HCT116 (cell line): ENCODE data around the gene FOXJ1. TPM values are rescaled to one million over a fixed set of nuclear protein-coding genes. Genes with fewer than 3 reads are reported as not detected.

ENCODE experiments used
- ATAC-seq: fragments of 200-7000 bp; cut with Tn5 transposase; 2 replicates; pipeline ENCODE4 v1.9.1; 2020; ENCODE audit warnings: mild to moderate bottlenecking, moderate library complexity
- BruUV-seq: library from RNA; stranded (reverse); fragments of 400-500 nt; replicated peaks from 2 replicates; lab custom pipeline; 2021; lab: Mats Ljungman, UMichigan
- CTCF ChIA-PET: fragments of 300-600 bp; sonication (Branson Sonifier 250); formaldehyde crosslinking; loops from one replicate; lab custom pipeline; 2021; ENCODE audit warnings: antibody characterized with exemption; lab: Charles Lee
- POLR2A ChIA-PET: fragments of 300-600, 350-600 bp; sonication (Branson Sonifier 250); formaldehyde crosslinking; loops from one replicate; lab custom pipeline; 2021; ENCODE audit warnings: antibody characterized with exemption; lab: Charles Lee
- RAD21 ChIA-PET, 2 experiments: fragments of 300-600 bp; sonication (Branson Sonifier 250); formaldehyde crosslinking; loops; one replicate each; lab custom pipeline; 2023; ENCODE audit warnings: low total read pairs in 2 of 2; ENCODE audit not compliant: uncharacterized antibody in 2 of 2, unreplicated experiment in 2 of 2, low non-redundant PET in 1 of 2; lab: Charles Lee
- DNase-seq: peaks from one replicate; pipeline ENCODE4 v3.0.0-alpha.2; 2010; ENCODE audit warnings: low read depth, low spot score
- H2AFZ ChIP-seq: fragments of 200-600 bp; shearing (Covaris generic), sonication (generic); 2 replicates; pipeline ENCODE4 v1.6.1; 2017; ENCODE audit warnings: low read depth, mixed run types, mixed read lengths, antibody characterized with exemption, low read length; ENCODE audit not compliant: poor library complexity, severe bottlenecking
- H3K27ac ChIP-seq: 2 replicates; pipeline ENCODE4 v1.5.1; 2012; ENCODE audit warnings: low read depth, low read length
- H3K27me3 ChIP-seq: fragments of 200-600 bp; sonication (generic); 2 replicates; pipeline ENCODE4 v1.6.1; 2016; ENCODE audit warnings: mixed run types, low read length, mixed read lengths; ENCODE audit not compliant: insufficient read depth
- H3K36me3 ChIP-seq, 2 experiments: fragments of 200-500 bp in 1 of 2; fragments of 200-600 bp in 1 of 2; sonication (Bioruptor generic) in 1 of 2; sonication (generic) in 1 of 2; 2 replicates each; pipeline versions ENCODE4 v1.5.1 to v1.6.1; 2014 to 2016; ENCODE audit warnings: low read length in 2 of 2, inconsistent platforms in 1 of 2, mixed read lengths in 1 of 2, mixed run types in 1 of 2; ENCODE audit not compliant: insufficient read depth in 2 of 2, control insufficient read depth in 1 of 2
- H3K4me1 ChIP-seq, 2 experiments: fragments of 200-600 bp in 1 of 2; sonication (generic) in 1 of 2; 2 replicates each; pipeline versions ENCODE4 v1.5.1 to v1.6.1; 2012 to 2017; ENCODE audit warnings: low read length in 2 of 2, inconsistent platforms in 1 of 2, mild to moderate bottlenecking in 1 of 2, mixed read lengths in 1 of 2, mixed run types in 1 of 2, moderate library complexity in 1 of 2; ENCODE audit not compliant: insufficient read depth in 2 of 2, control insufficient read depth in 1 of 2
- H3K4me2 ChIP-seq: fragments of 200-600 bp; sonication (generic); 2 replicates; pipeline ENCODE4 v1.6.1; 2017; ENCODE audit warnings: mixed run types, low read length, mixed read lengths
- H3K4me3 ChIP-seq, 2 experiments: fragments of 200-600 bp in 1 of 2; sonication (generic) in 1 of 2; replicated peaks in 1 of 2; 2 replicates each; pipeline ENCODE4 v1.5.1; 2011 to 2016; ENCODE audit warnings: low read length in 2 of 2, control low read depth in 1 of 2, low read depth in 1 of 2, mild to moderate bottlenecking in 1 of 2, mixed read lengths in 1 of 2, mixed run types in 1 of 2
- H3K79me2 ChIP-seq: fragments of 200-600 bp; sonication (generic); 2 replicates; pipeline ENCODE4 v1.6.1; 2017; ENCODE audit warnings: mild to moderate bottlenecking, mixed run types, low read length, moderate library complexity, mixed read lengths; ENCODE audit not compliant: insufficient read depth
- H3K9ac ChIP-seq: fragments of 200-600 bp; sonication (generic); 2 replicates; pipeline ENCODE4 v1.6.1; 2016; ENCODE audit warnings: low read length, mixed read lengths
- H3K9me2 ChIP-seq: fragments of 200-600 bp; sonication (generic), shearing (Covaris generic); 2 replicates; pipeline ENCODE4 v1.6.1; 2017; ENCODE audit warnings: mixed run types, mild to moderate bottlenecking, moderate library complexity; ENCODE audit not compliant: insufficient read depth
- H3K9me3 ChIP-seq, 2 experiments: fragments of 200-500 bp in 1 of 2; fragments of 200-600 bp in 1 of 2; sonication (Bioruptor generic) in 1 of 2; sonication (generic) in 1 of 2; 2 replicates each; pipeline ENCODE4 v1.6.1; 2014 to 2017; ENCODE audit warnings: low read length in 2 of 2, mixed read lengths in 2 of 2, inconsistent platforms in 1 of 2, low read depth in 1 of 2, mild to moderate bottlenecking in 1 of 2, mixed run types in 1 of 2, moderate library complexity in 1 of 2; ENCODE audit not compliant: control insufficient read depth in 1 of 2, insufficient read depth in 1 of 2
- H4K20me1 ChIP-seq: fragments of 200-600 bp; sonication (generic), shearing (Covaris generic); 2 replicates; pipeline ENCODE4 v1.6.1; 2017; ENCODE audit warnings: mixed run types, mild to moderate bottlenecking, moderate library complexity; ENCODE audit not compliant: insufficient read depth
- ATF3 ChIP-seq: IDR thresholded peaks from 2 replicates; pipeline ENCODE4 v1.6.1; 2012
- EGR1 ChIP-seq: IDR thresholded peaks from 2 replicates; pipeline ENCODE4 v1.6.1; 2012; ENCODE audit warnings: low read depth
- EZH2 ChIP-seq: fragments of 200-600 bp; sonication (generic); IDR thresholded peaks from 2 replicates; pipeline ENCODE4 v1.6.1; 2017; ENCODE audit warnings: antibody characterized with exemption, mixed run types
- EZH2phosphoT487 ChIP-seq: fragments of 200-600 bp; IDR thresholded peaks from 2 replicates; pipeline ENCODE4 v1.6.1; 2018; ENCODE audit warnings: antibody characterized with exemption, borderline replicate concordance
- JUND ChIP-seq: IDR thresholded peaks from 2 replicates; pipeline ENCODE4 v1.6.1; 2012
- POLR2AphosphoS5 ChIP-seq: IDR thresholded peaks from 2 replicates; pipeline ENCODE4 v1.6.1; 2011; ENCODE audit warnings: mild to moderate bottlenecking, low read depth, low read length, moderate library complexity
- SIN3A ChIP-seq: IDR thresholded peaks from 2 replicates; pipeline ENCODE4 v1.6.1; 2012; ENCODE audit warnings: low read depth
- SP1 ChIP-seq: IDR thresholded peaks from 2 replicates; pipeline ENCODE4 v1.6.1; 2012; ENCODE audit warnings: low read depth
- SRF ChIP-seq: IDR thresholded peaks from 2 replicates; pipeline ENCODE4 v1.6.1; 2012; ENCODE audit warnings: low read depth
- TCF7L2 ChIP-seq: IDR thresholded peaks from 2 replicates; pipeline ENCODE4 v1.7.0; 2011; ENCODE audit warnings: borderline replicate concordance, inconsistent platforms; ENCODE audit not compliant: insufficient read depth, insufficient read length; ENCODE audit errors: extremely low read depth
- YY1 ChIP-seq: IDR thresholded peaks from 2 replicates; pipeline ENCODE4 v1.6.1; 2011; ENCODE audit warnings: low read length, low read depth, moderate library complexity, mild to moderate bottlenecking; ENCODE audit not compliant: insufficient replicate concordance; ENCODE audit errors: extremely low read depth
- ZBTB33 ChIP-seq: IDR thresholded peaks from 2 replicates; pipeline ENCODE4 v1.6.1; 2011; ENCODE audit warnings: mild to moderate bottlenecking, low read length, moderate library complexity; ENCODE audit not compliant: insufficient replicate concordance; ENCODE audit errors: extremely low read depth
- ZFX ChIP-seq: fragments of 450-650 bp; IDR thresholded peaks from 2 replicates; pipeline ENCODE4 v1.6.1; 2017
- ZNF274 ChIP-seq: fragments of 200-500 bp; sonication (Bioruptor generic); IDR thresholded peaks from 2 replicates; pipeline ENCODE4 v1.6.1; 2014; ENCODE audit warnings: mild to moderate bottlenecking, low read depth, low read length, inconsistent platforms
- intact Hi-C: fragments of 100-400 bp; cut with micrococcal nuclease; formaldehyde crosslinking; loops from 2 replicates; pipeline ENCODE4 v1.10.0; 2022
- total RNA-seq: library from RNA; stranded (reverse); gene quantifications from one replicate; pipeline ENCODE4 v1.2.1, GENCODE V29; 2021; ENCODE audit not compliant: unreplicated experiment

Gene FOXJ1
- total RNA-seq, 1 experiment from 2014 or later = 0.61 TPM

GRCh38 chr17:76166168-76166567 lies 25.1 kb upstream of the FOXJ1 start:
- Histone ChIP-seq H3K36me3 (no peaks in the 10 kb centered on the region), H2AFZ (no peak overlapping the region), H3K4me2 (no peak overlapping the region), H3K27ac (no peak overlapping the region), H3K27me3 (no peaks in the 10 kb centered on the region), H3K4me3 (no peak overlapping the region), H3K4me1 (no peaks in the 10 kb centered on the region), H3K9ac (no peak overlapping the region), H3K9me3 (no peaks in the 10 kb centered on the region), H4K20me1 (no peaks in the 10 kb centered on the region), H3K9me2 (no peaks in the 10 kb centered on the region), H3K79me2 (no peaks in the 10 kb centered on the region)
- POLR2A ChIA-PET = no interaction called here
- TF ChIP-seq ZFX = no peak
- TF ChIP-seq EZH2phosphoT487 = no peak
- TF ChIP-seq SRF = no peak
- no peak for TF ChIP-seq ZNF274
- RAD21 ChIA-PET = no interaction called here
- CTCF ChIA-PET = interaction anchor here (1.1 to 1.9 kb wide), 2 partner anchors 15 to 113 kb away, joined by 3 to 7 read pairs; no protein-coding TSS in a partner anchor
- intact Hi-C loops = no loop called here
- DNase-seq (no peak), ATAC-seq (no peak)
- BruUV-seq = no TSS peak

GRCh38 chr17:76164331-76164730 lies 23.3 kb upstream of the FOXJ1 start:
- POLR2A ChIA-PET = no interaction called here
- DNase-seq (no peak), ATAC-seq (no peak)
- BruUV-seq = no TSS peak
- intact Hi-C loops = no loop called here
- Histone ChIP-seq H3K36me3 (no peaks in the 10 kb centered on the region), H4K20me1 (no peaks in the 10 kb centered on the region), H3K79me2 (no peaks in the 10 kb centered on the region), H3K9ac (no peak overlapping the region), H3K9me2 (no peaks in the 10 kb centered on the region), H2AFZ (no peak overlapping the region), H3K9me3 (no peaks in the 10 kb centered on the region), H3K4me3 (no peak overlapping the region), H3K4me2 (no peak overlapping the region), H3K27ac (no peak overlapping the region), H3K4me1 (no peaks in the 10 kb centered on the region), H3K27me3 (no peaks in the 10 kb centered on the region)
- RAD21 ChIA-PET = no interaction called here
- CTCF ChIA-PET = no interaction called here
- TF ChIP-seq TCF7L2 = no peak
- TF ChIP-seq POLR2AphosphoS5 = no peak
- no peak for TF ChIP-seq SIN3A
- TF ChIP-seq YY1 = no peak
- no peak for TF ChIP-seq EZH2
- TF ChIP-seq ZFX = no peak
- TF ChIP-seq JUND = no peak
- TF ChIP-seq ZBTB33 = no peak
- no peak for TF ChIP-seq ATF3
- no peak for TF ChIP-seq SP1
- no peak for TF ChIP-seq SRF
- no peak for TF ChIP-seq EGR1
